Sigmoid colon (tissue), 3 donors: Measurements from ENCODE around the gene FHAD1.
"Not testable (repeated sequence)": the region's sequence is repeated elsewhere in the genome, so short reads cannot be mapped to it uniquely, and the experiment has no call there.

ENCODE experiments used
- CTCF ChIP-seq, 4 experiments: fragments of 450-650 bp in 3 of 4; fragments of 200-600 bp in 1 of 4; IDR thresholded peaks; one replicate each; pipeline ENCODE4 v1.5.1; 2016 to 2019; ENCODE audit warnings: antibody characterized with exemption in 4 of 4, mild to moderate bottlenecking in 3 of 4, moderate library complexity in 2 of 4
- POLR2A ChIP-seq, 2 donors: fragments of 450-650 bp; IDR thresholded peaks; one replicate each; pipeline ENCODE4 v1.6.1; 2016; ENCODE audit warnings: antibody characterized with exemption in 2 of 2, mild to moderate bottlenecking in 2 of 2, moderate library complexity in 2 of 2

- TF ChIP-seq CTCF, POLR2A (IDR thresholded peaks at IDR 0.05): not testable (repeated sequence)
Observed at GRCh38 chr1:15306352-15306751, 59.3 kb downstream of the FHAD1 start.
